ENCODE data around the gene APOBEC4. TPM values are rescaled to one million over a fixed set of nuclear protein-coding genes. Genes with fewer than 3 reads are reported as not detected.

The APOBEC4 gene
- total and polyA plus RNA-seq, 9 of the 15 experiments (the other 6 are each of a cell fraction or from before 2014, with no cell fraction given), result not detected

- peak; percentile 81 for TF ChIP-seq REST (IDR thresholded peaks at IDR 0.05; ENCODE audit: borderline replicate concordance)
- no peak for TF ChIP-seq REST (CRISPR knock-in tag; IDR thresholded peaks at IDR 0.05; ENCODE audit: low read depth)
- TF ChIP-seq USF1 (CRISPR knock-in tag; IDR thresholded peaks at IDR 0.05), result peak; percentile 98
- 0 out of 6 replicates have a peak, but pooled peaks of 1 of the 3 experiments have one; percentile 1 for TF ChIP-seq CTCF (IDR thresholded peaks at IDR 0.05 in 2 of 3, conservative IDR thresholded peaks at IDR 0.05 in 1 of 3; ENCODE audit: insufficient read depth in 2 of 3, low read depth in 1 of 3, low read length in 3 of 3)
- peak; percentile 97 for TF ChIP-seq PHF8 (IDR thresholded peaks at IDR 0.05; ENCODE audit: borderline replicate concordance, low read length)
- peak; percentile 99 for TF ChIP-seq RAD51 (IDR thresholded peaks at IDR 0.05; ENCODE audit: borderline replicate concordance, low read depth)
- peak; percentile 81; the same call in 1 of the 2 replicates for TF ChIP-seq OTX1 (CRISPR knock-in tag; IDR thresholded peaks at IDR 0.05)
- peak; percentile 11; the same call in 1 of the 2 replicates for TF ChIP-seq PTBP1 (IDR thresholded peaks at IDR 0.05; ENCODE audit: low read depth, low read length)
- peak; percentile 75 for TF ChIP-seq ATF7 (IDR thresholded peaks at IDR 0.05)
- peak; percentile 94; the same call in 1 of the 2 replicates for TF ChIP-seq ZNF830 (CRISPR knock-in tag; IDR thresholded peaks at IDR 0.05)
- peak; percentile 37; the same call in 1 of the 2 replicates for TF ChIP-seq CGGBP1 (CRISPR knock-in tag; IDR thresholded peaks at IDR 0.05)
- peak; percentile 77 for TF ChIP-seq ZNF511 (CRISPR knock-in tag; IDR thresholded peaks at IDR 0.05)
- no peak; a peak in 1 of 4 replicates for TF ChIP-seq FOXA3 (CRISPR knock-in tag; conservative IDR thresholded peaks at IDR 0.05 in 1 of 2, IDR thresholded peaks at IDR 0.05 in 1 of 2)
- no peak for TF ChIP-seq ZNF589 (CRISPR knock-in tag; IDR thresholded peaks at IDR 0.05; ENCODE audit: low read depth)
- TF ChIP-seq SAFB (IDR thresholded peaks at IDR 0.05; ENCODE audit: borderline replicate concordance, low read depth, low read length), result peak; percentile 97
Measured at GRCh38 chr1:183635606-183636333, 17.3 kb downstream of the APOBEC4 start, which contains the start of gene ARPC5 (continued).
